Spinal cord (tissue), 10 donors: ENCODE results near the gene BUD13. TPM values are rescaled to one million over a fixed set of nuclear protein-coding genes. Genes with fewer than 3 reads are reported as not detected.

ENCODE experiments used
- DNase-seq, 6 donors: peaks; one replicate each; pipeline versions ENCODE4 v3.0.0 to v3.0.0-alpha.2; 2013 to 2015; ENCODE audit warnings: low spot score in 6 of 6, low read depth in 4 of 6
- H3K27ac ChIP-seq: one replicate; pipeline ENCODE4 v1.5.1; 2013; ENCODE audit warnings: low read depth, low read length, control low read depth
- H3K27me3 ChIP-seq: one replicate; pipeline ENCODE4 v1.6.1; 2013; ENCODE audit warnings: low read length; ENCODE audit not compliant: control insufficient read depth, insufficient read depth
- H3K36me3 ChIP-seq: one replicate; pipeline ENCODE4 v1.6.1; 2013; ENCODE audit warnings: low read length; ENCODE audit not compliant: control insufficient read depth, insufficient read depth
- H3K4me1 ChIP-seq: one replicate; pipeline ENCODE4 v1.6.1; 2013; ENCODE audit warnings: low read length; ENCODE audit not compliant: control insufficient read depth, insufficient read depth
- H3K4me3 ChIP-seq: one replicate; pipeline ENCODE4 v1.5.1; 2013; ENCODE audit warnings: low read depth, low read length, control low read depth
- H3K9me3 ChIP-seq: one replicate; pipeline ENCODE4 v1.6.1; 2013; ENCODE audit warnings: low read length; ENCODE audit not compliant: control insufficient read depth, insufficient read depth
- WGBS: methylation state at CpG from one replicate; pipeline ENCODE4 v1.1.5; 2013; ENCODE audit warnings: missing lambda C conversion rate; ENCODE audit not compliant: insufficient coverage; 5-methylcytosine and 5-hydroxymethylcytosine counted together
- polyA plus RNA-seq, 2 donors: library from polyadenylated mRNA; unstranded; fragments of 120-200 nt; gene quantifications; one replicate each; pipeline ENCODE4 v1.2.1, GENCODE V29; 2013; ENCODE audit not compliant: insufficient read length in 2 of 2
- total RNA-seq, 2 donors: library from RNA; depleted of rRNA in 1 of 2; stranded (reverse); fragments of 120-200 nt in 1 of 2; fragments of >200 nt in 1 of 2; gene quantifications; one replicate each; pipeline versions ENCODE4 v1.2.3 to v1.2.4, GENCODE V29; 2013 to 2014
- donor health status: healthy.

BUD13 gene
- total and polyA plus RNA-seq, 4 donors: 11.1 to 22.3 (median 17.0) TPM

DNA sequence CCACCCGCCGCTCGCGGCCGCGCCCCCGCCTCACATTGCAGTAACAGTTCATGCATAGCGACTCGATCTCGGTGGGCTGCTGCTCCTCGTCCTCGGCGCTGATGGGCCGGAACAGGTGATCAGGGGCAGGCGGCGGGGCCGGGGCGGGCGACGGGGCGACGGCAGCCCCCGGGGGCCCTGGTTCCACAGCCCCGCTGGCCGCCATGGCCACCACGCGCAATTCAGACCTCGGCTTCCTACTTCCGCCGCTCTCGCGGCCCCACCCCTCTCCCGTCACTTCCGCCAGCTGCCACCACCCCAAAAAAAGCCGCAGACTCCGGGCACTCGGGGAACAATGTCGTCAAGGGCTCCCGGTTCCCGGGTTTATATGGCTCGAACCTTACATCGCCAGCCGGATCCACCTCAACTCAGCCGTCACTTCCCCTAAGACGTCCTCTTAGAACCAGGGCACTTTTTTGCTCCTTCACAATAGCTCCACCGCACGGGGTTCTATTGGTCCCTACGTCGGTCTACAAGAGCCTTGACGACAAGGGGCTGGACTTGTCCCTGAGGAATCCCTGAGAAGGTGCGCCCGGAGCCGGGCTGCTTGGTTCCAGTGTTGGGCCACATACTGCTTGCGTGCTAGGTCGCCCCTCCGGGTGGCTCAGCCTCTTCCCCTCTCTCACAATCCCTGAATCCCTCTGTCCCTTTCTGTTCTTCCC lies 15.1 kb upstream of the BUD13 start, which contains the start of gene ZPR1:
ZPR1 (minus strand) TSS at position 238 of the 701 bp plus-strand sequence; CDS start at position 205, 33 bp downstream.
- H3K36me3 ChIP-seq: peaks cover 26% of the 10 kb centered on the region
- no peaks in the 10 kb centered on the region for H3K9me3 ChIP-seq
- H3K27ac ChIP-seq: peak within 1 kb of the TSS; percentile 81
- under 1% methylated on average over 56 of the region's 56 CpGs for WGBS
- peaks cover 28% of the 10 kb centered on the region for H3K4me1 ChIP-seq
- peak within 1 kb of the TSS; percentile 86 for H3K4me3 ChIP-seq
- peak; percentile 69 to 96 (median 74) for DNase-seq
- no peaks in the 10 kb centered on the region for H3K27me3 ChIP-seq

DNA sequence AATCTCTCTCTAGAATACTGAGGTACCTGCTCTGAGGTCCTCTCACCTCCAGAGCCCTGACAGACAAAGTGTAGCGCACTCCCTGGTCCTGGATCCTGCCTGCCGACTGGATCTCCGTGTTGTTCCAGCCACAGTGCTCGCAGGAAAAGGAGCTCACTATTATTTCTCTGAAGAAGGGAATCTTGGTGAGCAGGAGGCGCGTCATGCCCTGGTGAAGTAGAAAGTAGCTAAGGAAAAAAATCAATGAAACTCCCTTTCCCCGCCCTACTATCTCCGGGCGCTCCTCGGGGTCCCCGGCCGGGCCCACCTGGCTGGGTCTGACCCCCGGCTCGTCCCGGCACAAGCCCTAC lies 14.6 kb upstream of the BUD13 start:
- Histone ChIP-seq H3K4me3 (peak overlapping the region; percentile 86), H3K9me3 (no peaks in the 10 kb centered on the region), H3K36me3 (peaks cover 29% of the 10 kb centered on the region), H3K27ac (no peak overlapping the region), H3K27me3 (no peaks in the 10 kb centered on the region), H3K4me1 (peaks cover 28% of the 10 kb centered on the region)
- WGBS: 0% methylated on average over 13 of the region's 15 CpGs
- DNase-seq: no peak

DNA sequence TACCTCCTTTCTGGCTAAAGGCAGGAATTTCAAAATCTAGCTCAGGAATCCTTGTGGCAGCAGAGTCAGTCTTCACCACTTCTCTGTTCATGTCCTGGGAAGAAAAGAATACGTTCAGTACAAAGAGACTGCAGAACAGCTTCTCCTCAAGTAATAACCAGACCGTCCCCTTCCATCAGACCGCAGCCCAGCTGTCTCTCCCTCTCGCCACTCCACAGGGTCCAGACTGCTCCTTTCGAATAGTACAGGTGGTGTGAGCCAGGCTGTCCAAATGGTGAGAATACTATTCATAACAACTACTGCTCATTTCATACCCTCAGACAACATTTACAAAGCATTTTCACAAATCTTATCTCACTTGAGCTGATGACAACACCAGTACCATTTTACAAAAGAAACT lies 14.2 kb upstream of the BUD13 start:
- H3K9me3 ChIP-seq: no peaks in the 10 kb centered on the region
- WGBS: no CpG with 5 or more reads among the region's 5 CpGs

DNA sequence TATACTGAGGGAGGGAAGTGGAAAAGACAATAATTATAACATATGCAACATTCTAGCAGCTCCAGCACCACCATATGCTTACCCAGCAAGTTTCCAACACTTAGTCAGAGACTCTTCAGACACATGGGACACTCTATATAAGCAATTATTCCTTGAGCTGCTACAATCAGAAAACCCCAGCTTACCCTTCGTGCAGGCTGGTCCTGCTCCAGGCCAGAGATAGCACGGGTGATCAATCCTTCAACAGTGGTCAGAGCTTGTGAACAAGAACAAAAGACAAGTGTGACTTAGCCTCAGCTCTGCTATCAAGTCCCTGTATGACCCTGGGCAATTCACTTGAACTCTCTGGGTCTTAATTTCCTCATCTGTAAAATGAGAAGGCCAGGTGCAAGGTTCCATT lies 13.5 kb upstream of the BUD13 start:
- DNase-seq: no peak
- WGBS: 79% methylated on average over 2 of the region's 2 CpGs
- H3K36me3 ChIP-seq: peaks cover 37% of the 10 kb centered on the region
- H3K27me3 ChIP-seq: no peaks in the 10 kb centered on the region
- no peak overlapping the region for H3K4me3 ChIP-seq
- no peak overlapping the region for H3K27ac ChIP-seq
- H3K4me1 ChIP-seq: peaks cover 23% of the 10 kb centered on the region
- no peaks in the 10 kb centered on the region for H3K9me3 ChIP-seq

More for the DNA sequence above, 14.2 kb upstream of the BUD13 start:
- H3K4me3 ChIP-seq: peak overlapping the region; percentile 86
- no peak overlapping the region for H3K27ac ChIP-seq
- peaks cover 32% of the 10 kb centered on the region for H3K36me3 ChIP-seq
- peaks cover 28% of the 10 kb centered on the region for H3K4me1 ChIP-seq
- no peaks in the 10 kb centered on the region for H3K27me3 ChIP-seq
- no peak for DNase-seq

DNA sequence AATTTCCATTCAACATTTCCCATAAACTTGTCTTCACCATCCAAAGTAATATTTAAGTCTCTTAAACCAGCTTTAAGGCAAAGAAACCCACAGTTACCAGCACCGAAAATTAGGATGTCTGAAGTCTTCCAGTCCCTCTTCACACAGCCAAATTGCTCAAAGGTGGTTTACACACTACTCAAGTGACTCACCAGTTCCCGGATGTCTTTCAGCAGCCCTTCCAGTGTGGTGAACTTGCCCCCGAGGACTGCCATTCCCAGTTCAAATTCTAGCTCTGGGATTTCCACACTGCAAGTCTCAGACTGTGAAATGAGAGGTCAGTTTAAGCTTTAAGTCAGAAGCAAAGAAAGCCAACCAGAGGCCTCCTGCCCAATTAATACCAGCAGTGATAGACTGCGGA lies 9.9 kb upstream of the BUD13 start:
- Histone ChIP-seq H3K9me3 (no peaks in the 10 kb centered on the region), H3K36me3 (peaks cover 58% of the 10 kb centered on the region), H3K4me3 (no peak overlapping the region), H3K27me3 (no peaks in the 10 kb centered on the region), H3K4me1 (peaks cover 8% of the 10 kb centered on the region), H3K27ac (no peak overlapping the region)
- 96% methylated on average over 4 of the region's 4 CpGs for WGBS
- DNase-seq: no peak

DNA sequence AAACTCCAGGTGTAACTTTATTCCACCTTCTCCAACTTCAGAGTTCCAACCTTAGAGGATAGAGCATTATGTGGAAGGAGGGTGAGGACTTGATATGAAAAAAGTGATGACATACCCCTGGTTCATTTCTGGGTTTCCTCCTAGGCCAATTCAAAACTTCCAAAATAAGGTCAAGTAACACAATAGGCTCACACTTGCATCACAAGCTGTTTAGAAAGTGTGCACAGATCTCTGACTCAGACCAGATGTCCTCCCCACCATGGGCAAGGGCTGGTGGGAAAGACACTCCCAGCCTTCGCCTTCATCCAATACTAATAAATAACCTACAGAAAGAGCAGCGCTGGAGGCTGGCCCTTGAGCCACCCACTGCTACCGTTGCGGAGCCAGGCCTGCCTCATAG lies 5.8 kb upstream of the BUD13 start:
- peaks cover 40% of the 10 kb centered on the region for H3K36me3 ChIP-seq
- H3K27me3 ChIP-seq: no peaks in the 10 kb centered on the region
- H3K27ac ChIP-seq: no peak overlapping the region
- DNase-seq: no peak
- H3K4me1 ChIP-seq: no peaks in the 10 kb centered on the region
- H3K4me3 ChIP-seq: no peak overlapping the region
- no peaks in the 10 kb centered on the region for H3K9me3 ChIP-seq
- 100% methylated on average over 4 of the region's 4 CpGs for WGBS

DNA sequence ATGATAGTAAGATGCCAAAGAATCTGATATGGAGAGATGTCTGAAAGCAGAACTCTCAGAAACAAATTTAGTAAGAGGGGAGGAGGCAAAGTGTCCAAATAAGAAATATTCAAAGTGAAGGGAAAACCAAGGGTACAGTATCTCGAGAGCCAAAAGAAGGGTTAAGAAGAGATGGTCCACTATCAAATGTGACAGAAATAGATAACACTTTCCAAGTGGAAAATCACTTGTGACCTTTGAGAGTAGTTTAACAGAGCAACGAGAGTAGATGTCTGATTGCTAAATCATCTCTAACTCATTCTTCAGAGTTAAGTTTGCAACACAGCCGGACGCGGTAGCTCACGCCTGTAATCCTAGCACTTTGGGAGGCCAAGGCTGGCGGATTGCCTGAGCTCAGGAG lies 4.3 kb upstream of the BUD13 start:
- DNase-seq: no peak
- WGBS: 91% methylated on average over 5 of the region's 7 CpGs
- H3K27me3 ChIP-seq: no peaks in the 10 kb centered on the region
- no peak overlapping the region for H3K27ac ChIP-seq
- no peak overlapping the region for H3K4me3 ChIP-seq
- H3K9me3 ChIP-seq: no peaks in the 10 kb centered on the region
- peaks cover 29% of the 10 kb centered on the region for H3K36me3 ChIP-seq
- peaks cover 3% of the 10 kb centered on the region for H3K4me1 ChIP-seq

DNA sequence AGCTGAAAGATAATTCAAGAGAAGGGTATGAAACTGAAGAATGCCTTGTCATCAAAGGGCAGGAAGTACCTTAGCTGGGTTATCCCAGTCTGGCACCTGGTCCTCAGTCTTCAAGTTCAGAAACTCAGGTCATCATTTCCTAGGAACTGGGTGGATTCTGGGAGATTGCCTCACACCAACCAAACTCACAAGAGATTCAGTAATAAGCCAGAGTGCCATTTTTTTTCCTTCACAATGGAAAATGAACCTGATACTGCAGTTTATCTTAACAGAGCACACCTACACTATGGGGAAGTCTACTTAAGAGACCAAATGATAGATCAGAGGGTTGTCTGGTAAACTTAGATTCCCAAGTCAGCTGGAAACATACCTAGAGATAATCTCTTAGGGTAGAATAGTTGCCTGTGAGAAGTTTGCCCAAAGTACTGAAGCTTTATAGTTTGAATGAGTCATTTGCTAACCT lies 3.8 kb upstream of the BUD13 start:
- Histone ChIP-seq H3K27me3 (no peaks in the 10 kb centered on the region), H3K27ac (no peak overlapping the region)

DNA sequence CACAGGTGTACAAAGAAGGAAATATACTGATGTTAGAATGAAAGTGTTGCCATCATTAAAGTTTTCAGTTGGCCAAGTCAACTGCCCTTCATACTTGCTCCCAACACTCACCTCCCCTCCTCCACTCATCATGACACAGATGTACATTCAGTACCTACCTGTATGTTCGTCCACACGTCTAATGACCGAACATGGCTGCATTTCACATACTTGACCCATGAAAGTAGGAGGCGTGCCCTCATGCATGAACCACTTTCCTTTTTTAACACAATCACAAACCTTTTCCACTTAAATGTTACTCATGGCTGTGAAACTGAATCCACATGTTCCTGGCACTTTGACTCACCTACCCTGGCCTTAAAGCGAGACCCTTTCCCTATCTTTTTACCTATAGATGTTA lies 3.2 kb upstream of the BUD13 start:
- Histone ChIP-seq H3K9me3 (no peaks in the 10 kb centered on the region), H3K36me3 (peaks cover 23% of the 10 kb centered on the region), H3K4me3 (no peak overlapping the region), H3K27ac (no peak overlapping the region), H3K27me3 (no peaks in the 10 kb centered on the region), H3K4me1 (peaks cover 9% of the 10 kb centered on the region)
- WGBS: 98% methylated on average over 4 of the region's 5 CpGs
- no peak for DNase-seq

More for the DNA sequence above, 3.8 kb upstream of the BUD13 start:
- no peak overlapping the region for H3K4me3 ChIP-seq
- H3K36me3 ChIP-seq: peaks cover 24% of the 10 kb centered on the region
- DNase-seq: no peak
- no peaks in the 10 kb centered on the region for H3K9me3 ChIP-seq
- H3K4me1 ChIP-seq: peaks cover 7% of the 10 kb centered on the region

DNA sequence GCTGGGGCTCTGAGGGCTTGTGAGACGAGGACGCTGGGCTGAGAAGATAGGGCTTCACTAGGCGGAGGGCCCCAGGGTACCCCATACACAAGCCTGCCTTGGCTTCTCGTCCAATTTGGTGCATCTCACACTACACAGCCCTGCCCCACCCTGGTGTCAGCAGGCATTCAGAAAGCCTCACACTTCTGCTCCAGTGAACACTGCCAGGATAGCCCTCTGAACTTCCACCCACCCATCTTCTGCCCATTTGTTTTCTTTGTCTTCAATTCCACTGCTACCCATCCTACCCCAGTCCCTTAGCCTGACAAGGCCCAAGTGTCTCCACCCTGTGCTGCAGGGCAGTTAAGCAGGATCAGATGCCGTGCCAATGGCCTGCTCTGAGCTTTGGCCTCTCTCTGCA lies 1.9 kb upstream of the BUD13 start:
- Histone ChIP-seq H3K27ac (no peak overlapping the region), H3K36me3 (peaks cover 16% of the 10 kb centered on the region), H3K4me1 (peaks cover 9% of the 10 kb centered on the region), H3K9me3 (no peaks in the 10 kb centered on the region), H3K4me3 (no peak overlapping the region), H3K27me3 (no peaks in the 10 kb centered on the region)
- no peak for DNase-seq
- WGBS: 55% methylated on average over 5 of the region's 5 CpGs
